ENCODE measurements around the gene CHMP2B. TPM values are rescaled to one million over a fixed set of nuclear protein-coding genes. Genes with fewer than 3 reads are reported as not detected.

CHMP2B gene
- total RNA-seq, 4 donors from 2014 or later: 27.3 to 35.2 (median 28.6) TPM

DNA sequence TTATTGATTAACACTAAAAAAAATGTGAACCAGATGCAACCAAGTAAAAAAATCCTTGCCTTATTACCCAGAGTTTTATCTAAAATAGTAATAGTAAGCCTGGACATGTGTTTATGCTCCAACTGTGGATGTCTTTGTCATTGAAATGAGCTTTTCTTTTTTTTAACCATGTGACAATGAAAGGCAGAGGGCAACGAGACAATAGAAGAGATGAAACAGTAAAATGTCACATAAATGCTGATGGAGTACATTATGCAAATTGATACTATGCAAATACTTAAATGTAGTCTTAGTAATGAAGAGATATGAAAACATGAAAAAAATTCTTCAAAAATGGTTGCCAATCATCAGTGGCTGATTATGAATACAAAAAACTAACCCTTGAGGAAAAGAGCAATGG lies 20.5 kb upstream of the CHMP2B start:
- Histone ChIP-seq H3K27me3 (no peaks in the 10 kb centered on the region), H3K4me3 (no peak overlapping the region), H3K36me3 (no peaks in the 10 kb centered on the region), H3K9me3 (no peaks in the 10 kb centered on the region), H3K4me1 (no peaks in the 10 kb centered on the region), H3K27ac (no peak overlapping the region)
- no peak for DNase-seq (ENCODE audit: low spot score in 2 of 2)
- 62 to 63% methylated on average over 1 of the region's 1 CpG for WGBS, 2 donors
- TF ChIP-seq POLR2A (IDR thresholded peaks at IDR 0.05): no peak
- TF ChIP-seq EP300 (IDR thresholded peaks at IDR 0.05): no peak
- TF ChIP-seq, protein P1, sequence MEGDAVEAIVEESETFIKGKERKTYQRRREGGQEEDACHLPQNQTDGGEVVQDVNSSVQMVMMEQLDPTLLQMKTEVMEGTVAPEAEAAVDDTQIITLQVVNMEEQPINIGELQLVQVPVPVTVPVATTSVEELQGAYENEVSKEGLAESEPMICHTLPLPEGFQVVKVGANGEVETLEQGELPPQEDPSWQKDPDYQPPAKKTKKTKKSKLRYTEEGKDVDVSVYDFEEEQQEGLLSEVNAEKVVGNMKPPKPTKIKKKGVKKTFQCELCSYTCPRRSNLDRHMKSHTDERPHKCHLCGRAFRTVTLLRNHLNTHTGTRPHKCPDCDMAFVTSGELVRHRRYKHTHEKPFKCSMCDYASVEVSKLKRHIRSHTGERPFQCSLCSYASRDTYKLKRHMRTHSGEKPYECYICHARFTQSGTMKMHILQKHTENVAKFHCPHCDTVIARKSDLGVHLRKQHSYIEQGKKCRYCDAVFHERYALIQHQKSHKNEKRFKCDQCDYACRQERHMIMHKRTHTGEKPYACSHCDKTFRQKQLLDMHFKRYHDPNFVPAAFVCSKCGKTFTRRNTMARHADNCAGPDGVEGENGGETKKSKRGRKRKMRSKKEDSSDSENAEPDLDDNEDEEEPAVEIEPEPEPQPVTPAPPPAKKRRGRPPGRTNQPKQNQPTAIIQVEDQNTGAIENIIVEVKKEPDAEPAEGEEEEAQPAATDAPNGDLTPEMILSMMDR (IDR thresholded peaks at IDR 0.05): no peak

DNA sequence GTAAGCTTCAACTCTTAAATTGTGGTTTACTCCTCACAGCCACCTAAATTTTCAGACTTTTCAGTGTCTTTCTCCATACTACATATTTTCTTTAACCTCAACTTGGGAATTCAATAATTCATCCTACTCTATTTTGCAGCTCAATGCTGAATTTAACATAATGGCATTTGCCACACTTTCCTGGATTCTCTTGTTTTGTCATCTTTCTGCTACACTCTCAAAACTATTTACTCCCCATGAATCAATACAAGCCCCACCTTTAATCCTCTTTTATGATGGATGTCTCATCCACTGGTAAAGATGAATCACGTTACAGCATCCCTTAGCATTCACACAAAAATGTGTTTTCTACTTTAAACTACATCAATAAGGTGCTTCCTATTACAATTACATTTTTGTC lies 19.6 kb upstream of the CHMP2B start:
- no peak overlapping the region for H3K27ac ChIP-seq
- TF ChIP-seq, protein P1 (IDR thresholded peaks at IDR 0.05): no peak
- TF ChIP-seq POLR2A (IDR thresholded peaks at IDR 0.05) (no peak), EP300 (IDR thresholded peaks at IDR 0.05) (no peak)
- no peaks in the 10 kb centered on the region for H3K9me3 ChIP-seq
- 66 to 72% methylated on average over 1 of the region's 1 CpG for WGBS, 2 donors
- no peaks in the 10 kb centered on the region for H3K27me3 ChIP-seq
- no peaks in the 10 kb centered on the region for H3K4me1 ChIP-seq
- no peaks in the 10 kb centered on the region for H3K36me3 ChIP-seq
- DNase-seq (ENCODE audit: low spot score in 2 of 2): no peak
- H3K4me3 ChIP-seq: no peak overlapping the region

DNA sequence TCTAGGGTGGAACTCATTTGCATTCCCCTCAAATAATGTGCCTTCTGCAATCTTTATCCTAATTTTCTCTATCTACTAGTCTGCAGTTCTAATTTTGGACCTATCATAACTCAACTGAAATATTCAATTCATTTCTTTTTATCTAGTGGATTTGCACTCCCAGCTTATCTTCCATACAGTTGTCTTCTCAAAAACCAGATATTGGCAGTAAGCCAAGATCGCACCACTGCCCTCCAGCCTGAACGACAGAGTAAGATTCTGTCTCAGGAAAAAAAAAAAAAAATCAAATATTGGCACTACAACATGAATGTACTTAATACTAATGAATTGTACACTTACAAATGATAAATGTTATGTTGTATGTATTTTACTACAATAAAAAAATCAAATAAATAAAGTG lies 18.0 kb upstream of the CHMP2B start:
- Histone ChIP-seq H3K27me3 (no peaks in the 10 kb centered on the region), H3K4me1 (no peaks in the 10 kb centered on the region), H3K9me3 (no peaks in the 10 kb centered on the region), H3K27ac (no peak overlapping the region), H3K4me3 (no peak overlapping the region), H3K36me3 (no peaks in the 10 kb centered on the region)
- WGBS, 2 donors: 21 to 29% methylated on average over 2 of the region's 2 CpGs
- TF ChIP-seq EP300 (IDR thresholded peaks at IDR 0.05): no peak
- TF ChIP-seq POLR2A (IDR thresholded peaks at IDR 0.05): no peak
- TF ChIP-seq, protein P1 (IDR thresholded peaks at IDR 0.05): no peak
- no peak for DNase-seq (ENCODE audit: low spot score in 2 of 2)

DNA sequence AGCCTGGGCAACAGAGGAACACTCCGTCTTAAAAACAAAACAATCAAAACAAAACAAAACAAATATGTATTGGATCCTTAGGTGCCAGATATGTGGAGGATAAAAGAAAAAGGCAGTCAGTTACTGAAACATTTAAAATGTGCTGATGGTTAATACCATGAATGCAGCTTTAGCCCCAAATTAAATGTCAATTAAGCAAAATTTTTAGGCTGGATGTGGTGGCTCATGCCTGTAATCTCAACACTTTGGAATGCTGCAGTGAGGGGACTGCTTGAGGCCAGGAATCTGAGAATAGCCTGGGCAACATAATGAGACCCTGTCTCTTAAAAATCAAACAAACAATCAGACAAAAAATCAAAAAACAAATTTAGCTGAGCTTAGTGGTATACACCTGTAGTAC lies 8.5 kb upstream of the CHMP2B start:
- WGBS, 2 donors: 70 to 78% methylated on average over 1 of the region's 1 CpG
- no peak overlapping the region for H3K27ac ChIP-seq
- DNase-seq (ENCODE audit: low spot score in 2 of 2): no peak
- no peaks in the 10 kb centered on the region for H3K36me3 ChIP-seq
- TF ChIP-seq POLR2A (IDR thresholded peaks at IDR 0.05) (no peak), EP300 (IDR thresholded peaks at IDR 0.05) (no peak)
- TF ChIP-seq, protein P1 (IDR thresholded peaks at IDR 0.05): no peak
- no peaks in the 10 kb centered on the region for H3K4me1 ChIP-seq
- H3K9me3 ChIP-seq: no peaks in the 10 kb centered on the region
- no peaks in the 10 kb centered on the region for H3K27me3 ChIP-seq
- no peak overlapping the region for H3K4me3 ChIP-seq

DNA sequence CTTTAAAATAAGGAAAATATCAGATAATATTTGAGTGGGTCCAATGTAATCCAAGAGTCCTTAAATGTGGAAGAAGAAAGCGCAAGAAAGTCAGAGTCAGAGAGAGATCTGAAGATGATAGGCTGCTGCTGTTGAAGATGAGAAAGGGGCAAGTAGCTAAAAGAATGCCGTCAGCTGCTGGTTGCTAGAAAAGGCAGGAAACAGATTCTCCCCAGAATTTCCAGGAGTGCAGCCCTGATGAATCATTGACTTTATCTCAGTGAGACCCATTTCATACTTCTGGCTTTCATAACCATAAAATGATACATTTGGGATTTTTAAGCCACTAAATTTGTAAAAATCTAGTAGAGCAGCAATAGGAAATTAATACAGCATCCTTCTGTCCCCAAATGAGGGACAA lies 7.5 kb upstream of the CHMP2B start:
- no peak for TF ChIP-seq EP300 (IDR thresholded peaks at IDR 0.05)
- no peak for TF ChIP-seq POLR2A (IDR thresholded peaks at IDR 0.05)
- TF ChIP-seq, protein P1 (IDR thresholded peaks at IDR 0.05): no peak
- H3K36me3 ChIP-seq: no peaks in the 10 kb centered on the region
- no peaks in the 10 kb centered on the region for H3K27me3 ChIP-seq
- no peaks in the 10 kb centered on the region for H3K4me1 ChIP-seq
- no peak for DNase-seq (ENCODE audit: low spot score in 2 of 2)
- no peaks in the 10 kb centered on the region for H3K9me3 ChIP-seq
- 91 to 93% methylated on average over 2 of the region's 2 CpGs for WGBS, 2 donors
- no peak overlapping the region for H3K4me3 ChIP-seq
- no peak overlapping the region for H3K27ac ChIP-seq

All from tibial nerve (tissue), 4 donors.